Muscle of arm (tissue), 12 donors: ENCODE data around the gene GCDH. TPM values are rescaled to one million over a fixed set of nuclear protein-coding genes. Genes with fewer than 3 reads are reported as not detected.
"Not testable (repeated sequence)": the region's sequence is repeated elsewhere in the genome, so short reads cannot be mapped to it uniquely, and the experiment has no call there.

ENCODE experiments used
- DNase-seq: peaks from one replicate; pipeline ENCODE4 v3.0.0-alpha.2; 2013
- polyA plus RNA-seq, 12 donors: library from polyadenylated mRNA; unstranded; fragments of 120-200 nt; gene quantifications; one replicate each; pipeline ENCODE4 v1.2.1, GENCODE V29; 2013; ENCODE audit not compliant: insufficient read length in 12 of 12

Gene GCDH
- polyA plus RNA-seq, 12 donors = 15.0 to 33.8 (median 25.4) TPM; not detected in 1

DNA sequence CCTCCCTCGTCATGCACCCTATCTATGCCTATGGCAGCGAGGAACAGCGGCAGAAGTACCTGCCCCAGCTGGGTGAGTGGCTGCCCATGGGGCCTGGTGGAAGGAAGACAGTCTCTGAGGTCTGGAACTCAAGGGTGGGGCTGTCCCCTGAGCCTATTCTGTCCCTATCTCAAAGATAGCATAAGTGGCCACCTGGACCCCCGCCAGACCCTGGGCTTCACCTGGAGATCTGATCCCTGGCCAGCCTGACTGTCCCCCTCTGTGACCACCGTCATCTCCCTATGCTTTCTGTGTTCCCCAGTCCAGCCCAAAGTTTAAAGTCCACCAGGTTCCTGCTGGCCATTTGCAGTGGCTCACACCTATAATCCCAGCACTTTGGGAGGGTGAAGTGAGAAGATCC lies 2.6 kb downstream of the GCDH start:
- no peak for DNase-seq

DNA sequence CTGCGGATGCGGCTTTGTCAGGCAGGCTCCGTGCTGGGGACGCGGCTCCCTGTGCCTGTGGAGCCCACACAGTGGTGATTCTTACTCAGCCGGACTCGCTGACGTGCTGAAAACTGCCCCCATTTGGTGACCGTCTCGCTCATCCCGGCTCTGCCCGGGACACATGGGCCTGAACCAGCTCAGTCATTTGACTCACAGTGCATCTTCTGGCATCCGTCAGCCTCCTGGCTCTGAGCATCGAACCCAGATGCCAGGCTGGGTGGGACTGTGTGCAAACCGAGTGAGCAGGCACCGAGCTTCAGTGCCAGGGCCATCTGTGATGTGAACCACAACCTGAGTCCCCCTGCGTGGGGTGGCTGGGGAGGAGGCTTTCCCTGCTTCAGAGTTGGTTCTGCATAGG lies 5.5 kb downstream of the GCDH start:
- no peak for DNase-seq

DNA sequence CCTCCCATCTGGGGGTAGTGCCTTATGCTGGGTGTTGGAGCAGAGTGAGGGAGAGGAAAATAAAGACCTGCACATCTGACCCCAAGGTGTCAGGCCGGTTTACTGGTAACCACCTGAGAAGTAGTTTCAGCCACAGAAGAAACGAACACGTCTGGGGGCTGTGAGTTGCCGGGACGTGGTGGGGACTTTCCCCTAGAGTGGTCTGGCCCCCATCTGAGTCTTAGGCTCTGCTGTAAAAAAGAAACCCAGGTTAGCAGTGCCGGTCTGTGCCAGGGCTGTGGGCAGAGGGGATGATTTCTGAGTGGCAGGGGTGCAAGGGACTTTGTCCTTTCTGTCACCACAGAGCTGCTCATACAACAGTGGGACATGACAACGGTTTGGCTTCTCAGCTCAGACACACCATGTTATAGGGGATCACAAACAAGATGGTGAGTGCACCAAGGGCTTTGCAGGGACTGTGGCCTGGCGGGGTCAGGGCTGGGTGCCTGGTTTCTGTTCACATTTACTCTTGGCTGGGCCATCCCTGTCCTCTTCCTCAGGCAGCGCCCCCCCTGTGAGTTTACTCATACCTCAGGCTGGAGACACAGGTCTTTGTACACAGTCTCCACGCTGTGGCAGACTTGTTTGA lies 9.0 kb downstream of the GCDH start:
- no peak for DNase-seq

DNA sequence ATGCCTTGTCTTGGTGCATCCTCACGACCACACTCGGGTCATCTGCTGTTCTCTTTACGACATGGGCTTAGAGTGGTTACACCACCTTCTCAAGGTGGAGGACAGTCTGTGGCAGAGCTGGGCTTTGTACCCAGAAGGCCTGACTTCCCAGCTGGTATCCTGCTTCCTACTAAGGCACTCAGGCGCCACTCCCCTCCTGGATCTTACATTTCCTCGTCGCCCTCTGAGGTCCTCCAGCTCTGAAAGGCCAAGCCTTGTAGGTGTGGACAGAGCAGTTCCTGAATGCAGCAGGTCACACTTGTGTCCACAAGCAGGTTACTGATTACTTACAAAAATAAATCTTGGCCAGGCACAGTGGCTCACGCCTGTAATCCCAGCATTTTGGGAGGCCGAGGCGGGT lies 16.2 kb downstream of the GCDH start:
- no peak for DNase-seq

DNA sequence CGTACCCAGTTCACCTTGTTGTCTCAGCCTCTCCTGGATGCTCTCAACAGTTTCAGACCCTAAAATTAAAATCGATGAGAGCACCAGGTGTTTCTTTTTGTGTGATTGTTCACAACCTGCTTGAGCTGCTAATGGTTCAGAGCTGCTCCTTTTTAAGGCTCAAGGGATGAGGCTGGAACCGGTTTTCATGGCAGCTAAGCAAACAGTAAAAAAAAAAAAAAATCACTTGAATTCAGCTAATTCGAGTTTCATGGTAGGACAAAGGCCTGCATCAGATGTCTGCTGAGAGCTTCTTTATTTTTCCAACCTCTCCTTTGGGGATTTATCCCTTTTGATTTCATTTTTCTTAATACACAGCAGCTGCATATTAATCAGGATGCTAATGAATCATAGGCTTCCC lies 21.6 kb downstream of the GCDH start:
- DNase-seq = no peak

DNA sequence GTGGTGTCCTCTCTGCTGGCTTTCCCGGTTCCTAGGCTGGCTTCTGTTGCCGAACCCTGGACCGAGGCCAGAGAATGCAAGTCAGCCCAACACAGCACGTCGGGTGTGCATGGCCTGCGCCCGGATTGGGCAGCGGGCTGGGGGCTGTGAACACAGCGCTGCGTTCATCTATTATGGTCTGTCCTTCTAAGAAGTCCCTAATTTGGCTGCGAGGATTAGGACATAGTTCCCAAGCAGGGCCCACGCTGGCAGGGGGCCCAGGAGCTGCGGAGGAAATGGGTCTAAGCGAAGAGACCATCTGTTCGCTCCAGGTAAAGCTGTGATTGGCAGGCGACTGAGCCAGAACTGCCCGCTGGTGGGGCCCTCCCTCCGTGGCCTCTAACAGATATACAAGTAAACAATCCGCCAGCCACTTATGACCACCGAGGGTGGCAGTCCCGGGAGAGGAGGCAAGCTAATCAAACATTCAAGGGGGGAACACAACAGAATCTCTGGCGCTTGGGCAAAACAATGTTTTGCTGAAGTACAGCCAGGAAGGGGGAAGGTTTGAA lies 22.1 kb downstream of the GCDH start:
- DNase-seq = peak; percentile 77

DNA sequence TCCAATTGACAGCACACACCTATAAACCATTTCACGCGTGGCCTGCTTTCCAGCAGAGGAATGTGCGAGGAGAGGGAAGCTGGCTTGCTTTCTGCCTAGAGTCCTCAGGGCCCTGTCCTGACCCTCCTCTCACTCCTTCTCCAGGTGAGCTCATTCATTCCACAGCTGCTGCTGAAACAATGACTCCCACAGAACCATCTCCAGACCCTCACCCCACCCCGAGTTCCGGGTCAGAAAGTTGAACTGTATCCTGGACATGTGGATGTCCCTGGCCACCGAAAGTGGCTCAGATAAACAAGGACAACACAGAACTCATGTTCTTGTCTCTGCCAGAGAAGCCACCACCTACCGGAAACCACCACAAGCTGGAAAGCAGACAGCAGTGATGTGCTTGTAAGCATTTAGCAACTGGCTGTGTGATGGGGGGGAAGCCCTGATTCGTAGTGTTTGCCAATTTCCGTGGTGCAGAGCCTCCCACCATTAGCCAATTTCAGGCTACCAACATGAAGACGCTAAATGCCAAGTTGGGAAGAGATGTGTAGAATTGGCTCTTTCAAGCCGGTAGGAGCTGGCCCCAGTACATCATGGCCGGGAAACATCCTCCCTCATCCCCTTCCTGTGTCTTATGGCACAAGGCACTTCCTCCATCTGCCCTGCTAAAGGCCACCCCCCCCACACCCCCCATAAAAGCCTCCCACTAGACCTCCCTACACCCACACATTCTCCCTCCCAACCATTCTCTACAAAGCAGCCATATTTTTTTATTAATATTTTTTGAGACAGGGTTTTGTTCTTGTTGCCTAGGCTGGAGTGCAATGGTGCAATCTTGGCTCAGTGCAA lies 23.1 kb downstream of the GCDH start:
- DNase-seq = peak; percentile 29

DNA sequence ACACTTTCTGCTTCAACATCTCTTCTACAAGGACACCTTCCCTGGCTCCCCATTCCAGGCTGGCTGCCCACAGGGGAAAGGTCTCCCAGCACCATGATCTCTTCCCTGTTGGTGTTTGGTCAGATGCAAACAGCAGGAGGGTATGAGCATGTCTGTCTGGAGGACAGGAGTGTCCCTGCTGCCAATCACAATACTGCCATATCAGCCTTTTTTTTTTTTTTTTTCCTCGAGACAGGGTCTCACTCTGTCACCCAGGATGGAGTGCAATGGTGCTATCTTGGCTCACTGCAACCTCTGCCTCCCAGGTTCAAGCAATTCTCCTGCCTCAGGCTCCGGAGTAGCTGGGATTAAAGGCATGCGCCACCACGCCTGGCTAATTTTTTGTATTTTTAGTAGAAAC lies 24.9 kb downstream of the GCDH start:
- not testable (repeated sequence) for DNase-seq

DNA sequence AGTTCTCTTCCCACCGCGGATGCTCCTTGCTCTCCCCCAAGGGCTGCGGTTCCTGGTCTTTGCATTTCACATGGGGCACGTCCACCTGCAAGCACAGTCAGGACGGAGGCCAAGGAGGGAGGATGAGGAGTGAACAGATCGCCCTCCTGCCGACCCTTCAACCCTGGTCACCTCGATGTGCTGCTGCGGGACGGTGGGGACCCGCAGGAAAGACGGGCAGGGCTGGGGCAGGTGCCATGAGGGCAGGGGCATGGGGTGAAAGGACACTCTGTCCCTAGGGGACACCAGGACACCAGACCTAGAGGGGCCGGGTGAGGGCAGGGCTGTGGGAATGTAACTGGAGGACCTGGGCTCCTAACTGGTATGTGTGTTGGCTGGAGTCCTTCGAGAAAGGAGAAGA lies 27.3 kb downstream of the GCDH start:
- no peak for DNase-seq

DNA sequence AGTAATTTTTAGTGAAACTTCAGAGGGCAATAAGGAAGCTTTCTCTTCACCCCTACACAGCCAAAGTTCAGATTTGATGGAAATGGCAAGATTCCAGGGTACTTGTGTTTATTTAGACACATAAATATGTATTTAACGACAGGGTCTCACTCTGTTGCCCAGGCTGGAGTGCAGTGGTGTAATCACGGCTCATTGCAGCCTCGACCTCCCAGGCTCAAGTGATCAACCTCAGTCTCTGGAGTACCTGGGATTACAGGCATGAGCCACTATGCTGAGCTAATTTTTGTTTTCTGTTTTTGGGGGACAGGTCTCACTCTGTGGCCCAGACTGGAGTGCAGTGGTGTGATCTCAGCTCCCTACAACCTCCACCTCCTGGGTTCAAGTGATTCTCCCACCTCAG lies 30.1 kb downstream of the GCDH start:
- DNase-seq = no peak

DNA sequence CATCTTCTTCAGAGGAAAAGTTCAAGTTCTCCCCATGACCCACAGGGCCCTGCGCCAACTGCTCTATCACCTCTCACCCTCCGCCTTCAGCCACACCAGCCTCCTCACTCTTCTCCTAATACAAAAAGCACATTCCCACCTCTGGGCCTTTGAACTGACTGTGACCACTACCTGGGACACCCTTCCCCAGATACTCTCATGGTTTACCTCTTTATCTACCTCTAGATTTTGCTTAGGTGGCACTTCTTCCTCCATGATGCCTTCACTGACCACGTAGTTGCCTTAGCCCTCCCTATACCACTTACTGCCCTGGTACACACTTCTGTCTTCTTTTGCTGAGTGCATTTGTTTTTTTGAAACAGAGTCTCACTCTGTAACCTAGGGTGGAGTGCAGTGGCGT lies 32.0 kb downstream of the GCDH start:
- no peak for DNase-seq

DNA sequence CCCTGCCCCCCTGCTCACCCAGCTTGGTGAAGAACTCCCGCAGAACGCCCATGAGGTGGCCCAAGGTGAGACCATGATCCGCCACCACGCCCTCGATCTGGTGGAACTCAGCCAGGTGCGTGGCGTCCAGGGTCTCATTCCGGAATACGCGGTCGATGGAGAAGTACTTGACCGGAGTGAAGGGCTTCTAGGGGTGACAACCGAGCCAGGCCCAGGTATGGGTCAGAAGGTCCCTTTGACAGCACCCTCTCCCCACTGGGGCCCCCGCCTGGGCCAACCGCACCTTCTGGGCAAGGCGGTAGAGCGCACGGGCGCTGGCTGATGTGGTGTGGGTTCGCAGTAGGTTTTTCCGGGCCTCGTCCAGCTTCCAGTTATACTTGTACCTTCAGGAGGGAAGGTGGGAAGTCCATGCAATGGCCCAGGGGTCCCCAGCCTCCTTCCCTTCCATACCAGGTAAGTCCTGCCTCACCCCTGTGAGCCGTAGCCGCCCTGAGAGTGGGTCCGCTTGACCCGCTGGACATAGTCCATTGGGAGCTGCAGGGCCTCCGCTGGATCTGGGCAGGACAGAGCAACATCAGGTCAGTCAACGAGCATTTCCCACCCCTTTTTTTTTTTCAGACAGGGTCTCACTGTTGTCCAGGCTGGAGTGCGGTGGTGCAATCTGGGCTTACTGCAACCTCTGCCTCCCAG lies 33.8 kb downstream of the GCDH start:
- no peak for DNase-seq

DNA sequence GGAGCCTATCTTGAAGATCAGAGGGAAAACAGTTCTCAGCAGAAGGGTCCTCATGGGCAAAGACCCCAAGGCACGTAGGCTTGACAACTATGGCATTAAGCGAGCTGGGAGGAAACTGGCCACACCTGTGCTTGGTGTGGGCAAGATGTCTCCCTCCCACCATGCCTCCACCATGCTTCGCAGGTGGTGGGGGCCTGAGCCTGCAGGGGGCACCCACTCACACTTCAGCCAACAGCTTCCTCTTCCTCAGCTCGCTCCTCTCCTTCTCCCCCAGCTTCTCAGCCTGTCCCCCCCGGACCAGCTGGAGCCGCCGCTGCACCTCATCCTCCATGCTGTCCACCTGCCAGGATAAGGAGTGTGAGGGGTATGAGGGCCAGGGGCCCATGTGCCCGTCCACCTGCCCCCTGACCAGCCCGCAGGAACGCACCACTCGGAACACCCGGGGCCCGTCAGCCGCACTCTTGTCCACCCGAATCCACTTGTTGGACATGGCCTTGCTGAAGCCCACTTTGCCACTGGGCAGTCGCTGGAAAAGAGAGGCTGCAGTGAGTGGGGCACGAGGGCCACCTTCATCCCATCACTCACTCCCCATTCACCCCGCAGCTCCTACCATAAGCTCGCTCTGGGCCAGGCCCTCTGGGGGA lies 39.2 kb downstream of the GCDH start:
- no peak for DNase-seq

DNA sequence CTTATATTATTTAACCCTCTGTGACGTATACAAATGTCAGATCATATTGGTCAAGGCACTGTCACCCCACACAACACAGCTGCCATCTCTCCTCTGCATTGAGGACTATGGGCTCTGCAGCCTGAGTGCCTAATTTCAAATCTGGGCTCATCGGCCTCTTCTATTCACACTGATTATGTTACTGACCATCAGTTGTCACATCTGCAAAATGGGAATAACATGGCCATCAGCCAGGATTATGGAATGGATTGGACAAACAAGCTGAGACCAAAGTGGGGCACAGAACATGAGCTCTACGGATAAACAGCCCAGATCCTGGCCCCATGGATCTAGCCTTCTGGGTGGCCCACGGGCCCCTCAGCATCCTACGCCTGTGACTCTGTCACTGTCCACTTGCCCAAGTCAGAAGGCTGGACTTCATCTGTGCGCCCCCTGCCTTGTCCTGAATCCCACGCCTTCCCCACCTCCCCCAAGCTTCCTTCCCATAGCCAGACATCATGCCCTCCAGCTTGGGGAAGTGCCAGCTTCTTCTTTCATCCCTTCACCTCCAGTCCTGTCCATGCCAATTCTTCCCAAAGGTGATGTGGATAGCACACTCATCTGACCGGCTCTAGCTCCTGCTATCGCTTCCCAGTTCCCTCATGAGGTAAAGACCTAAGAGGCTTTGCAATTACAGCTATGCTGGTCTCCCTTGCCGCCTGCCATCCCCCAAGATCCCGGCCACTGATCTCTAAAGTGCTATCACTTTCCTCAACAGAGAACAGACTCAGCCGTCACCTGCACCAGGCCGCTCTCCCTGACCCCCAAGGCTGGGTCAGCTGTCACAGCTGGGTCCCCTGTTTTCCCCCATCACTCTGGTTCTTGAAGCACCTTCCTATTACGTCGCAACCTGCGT lies 41.7 kb downstream of the GCDH start:
- no peak for DNase-seq

DNA sequence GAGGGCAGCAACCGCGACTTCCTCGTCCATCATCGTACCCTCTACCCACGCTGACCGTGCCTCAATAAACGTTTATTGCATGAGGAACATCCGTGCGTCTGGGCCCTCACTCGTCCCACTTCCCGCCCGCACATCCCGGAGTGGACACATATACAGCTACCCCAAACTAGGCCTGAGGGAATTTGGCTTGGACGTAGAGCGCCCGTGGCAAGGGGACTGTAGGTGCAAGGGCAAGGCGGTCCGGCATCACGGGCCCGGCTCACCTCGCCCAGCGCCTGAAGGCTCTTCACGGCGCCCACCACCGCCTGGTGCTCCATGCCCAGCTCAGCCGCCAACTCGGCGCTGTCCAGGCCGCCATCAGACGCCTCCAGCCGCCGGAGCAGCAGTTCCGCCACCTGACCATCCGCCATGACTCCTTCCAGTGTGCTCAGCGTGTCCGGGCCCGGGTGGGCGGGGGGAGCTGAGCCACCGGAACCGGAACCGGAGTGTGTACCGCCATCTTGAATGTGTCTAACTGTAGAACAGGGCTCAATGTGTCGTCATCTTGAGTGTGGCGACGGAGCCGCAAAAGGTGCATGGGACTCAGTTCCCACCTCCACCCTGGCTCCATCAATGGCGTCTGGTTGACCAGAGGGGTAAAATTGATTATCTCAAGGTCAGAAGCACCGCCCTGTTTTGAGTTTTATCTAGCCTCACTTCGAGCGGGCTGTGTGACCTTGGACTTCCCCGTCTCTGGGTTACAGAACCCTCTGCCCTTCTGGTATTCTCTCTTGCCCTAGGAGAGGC lies 42.5 kb downstream of the GCDH start, which contains the start of gene FARSA:
Gene FARSA, minus strand, starts transcription at position 425 of the 786 bp plus-strand sequence. Its CDS starts 15 bp downstream, at position 410.
- peak; percentile 93 for DNase-seq

DNA sequence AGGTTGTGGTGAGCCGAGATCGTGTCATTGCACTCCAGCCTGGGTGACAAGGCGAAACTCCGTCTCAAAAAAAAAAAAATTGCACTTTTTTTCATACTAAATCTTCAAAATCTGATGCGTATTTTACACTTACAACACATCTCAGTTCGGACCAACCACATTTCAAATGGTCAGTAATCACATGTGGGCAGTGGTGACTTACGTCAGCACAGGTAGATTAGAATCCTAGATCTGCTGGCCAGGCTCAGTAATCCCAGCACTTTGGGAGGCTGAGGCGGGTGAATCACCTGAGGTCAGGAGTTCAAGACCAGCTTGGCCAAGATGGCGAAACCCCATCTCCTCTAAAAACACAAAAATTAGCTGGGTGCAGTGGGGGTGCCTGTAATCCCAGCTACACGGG lies 44.1 kb downstream of the GCDH start:
- no peak for DNase-seq

DNA sequence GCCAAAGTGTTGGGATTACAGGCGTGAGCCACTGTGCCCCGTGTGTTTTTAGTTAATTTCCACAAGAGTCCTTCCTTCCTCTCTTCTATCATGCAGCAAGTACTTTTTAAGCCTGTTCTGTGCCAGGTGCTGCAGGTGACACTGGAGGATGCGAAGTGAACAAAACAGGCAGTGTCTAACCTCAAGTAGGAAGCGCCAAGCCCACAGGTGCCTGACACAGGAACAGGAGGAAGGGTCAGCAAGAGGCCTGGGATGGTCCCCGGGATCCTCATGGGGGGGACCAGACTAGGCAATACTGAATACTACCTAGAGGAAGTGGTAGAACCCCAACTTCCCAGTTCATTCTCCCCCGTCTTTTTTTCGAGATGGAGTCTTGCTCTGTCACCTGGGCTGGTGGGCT lies 45.6 kb downstream of the GCDH start:
- DNase-seq = no peak

DNA sequence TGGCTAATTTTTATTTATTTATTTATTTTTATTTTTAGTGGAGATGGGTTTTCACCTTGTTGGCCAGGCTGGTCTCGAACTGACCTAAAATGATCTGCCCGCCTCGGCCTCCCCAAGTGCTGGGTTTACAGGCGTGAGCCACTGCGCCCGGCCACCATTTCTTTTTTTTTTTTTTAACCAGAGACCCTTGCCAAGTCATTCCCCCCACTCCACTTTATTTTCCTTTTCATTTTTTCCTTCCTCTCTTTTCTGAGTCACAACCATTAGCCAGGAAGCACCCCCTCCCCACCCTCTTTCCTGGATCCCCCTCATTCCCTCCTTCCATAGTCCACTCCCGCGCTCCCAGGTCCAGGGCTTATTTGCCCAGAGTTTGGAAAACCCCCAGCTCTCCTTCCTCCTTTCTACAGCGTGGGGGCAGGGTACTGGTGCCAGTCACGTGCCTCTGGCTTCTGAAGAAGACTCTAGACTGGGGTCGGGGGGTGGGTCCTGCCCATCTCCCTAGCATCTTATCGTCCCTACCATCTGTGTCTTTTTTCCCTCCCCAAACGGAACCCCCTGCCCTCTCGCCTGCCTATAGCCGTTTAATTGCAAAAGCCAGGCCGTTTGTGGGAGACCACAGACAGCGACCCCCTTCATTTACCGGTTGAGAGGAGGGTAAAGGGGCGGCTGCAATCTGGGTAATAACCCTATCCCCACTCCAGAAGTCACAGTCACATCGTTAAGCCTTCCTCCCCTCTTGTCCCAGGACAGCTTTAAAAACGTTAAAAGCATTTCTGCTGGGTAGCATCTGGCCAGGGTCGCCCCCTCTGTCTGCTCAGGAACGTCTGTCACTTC lies 46.4 kb downstream of the GCDH start:
- no peak for DNase-seq
